Mesendoderm (in vitro differentiated cells): ENCODE data around the gene PCDHGA9.
"Not testable (repeated sequence)": the region's sequence is repeated elsewhere in the genome, so short reads cannot be mapped to it uniquely, and the experiment has no call there.

Experiments
- DNase-seq: peaks from one replicate; pipeline ENCODE4 v3.0.0; 2013
- H2AK5ac ChIP-seq: 2 replicates; pipeline ENCODE4 v1.6.1; 2013; ENCODE audit warnings: low read length, inconsistent platforms
- H2BK120ac ChIP-seq: 2 replicates; pipeline ENCODE4 v1.6.1; 2013; ENCODE audit warnings: low read depth, mild to moderate bottlenecking, low read length, moderate library complexity, mixed read lengths
- H2BK15ac ChIP-seq: replicated peaks from 2 replicates; pipeline ENCODE4 v1.6.1; 2013; ENCODE audit warnings: low read depth, mild to moderate bottlenecking, moderate library complexity
- H2BK5ac ChIP-seq: 2 replicates; pipeline ENCODE4 v1.6.1; 2013; ENCODE audit warnings: low read length, inconsistent platforms
- H3K18ac ChIP-seq: 2 replicates; pipeline ENCODE4 v1.6.1; 2013; ENCODE audit warnings: mild to moderate bottlenecking, low read length, mixed read lengths
- H3K23ac ChIP-seq: one replicate; pipeline ENCODE4 v1.6.1; 2013; ENCODE audit warnings: low read length
- H3K27ac ChIP-seq: 2 replicates; pipeline ENCODE4 v1.5.1; 2013; ENCODE audit warnings: low read depth, mild to moderate bottlenecking, inconsistent platforms, low read length, moderate library complexity
- H3K27me3 ChIP-seq: 2 replicates; pipeline ENCODE4 v1.6.1; 2013; ENCODE audit warnings: low read length, control low read depth, mild to moderate bottlenecking, inconsistent platforms; ENCODE audit not compliant: insufficient read depth, poor library complexity
- H3K36me3 ChIP-seq: 2 replicates; pipeline ENCODE4 v1.6.1; 2013; ENCODE audit warnings: low read length, inconsistent platforms; ENCODE audit not compliant: control insufficient read depth, insufficient read depth
- H3K4ac ChIP-seq: one replicate; pipeline ENCODE4 v1.6.1; 2013; ENCODE audit warnings: low read depth, mild to moderate bottlenecking, low read length, moderate library complexity
- H3K4me1 ChIP-seq: 2 replicates; pipeline ENCODE4 v1.6.1; 2013; ENCODE audit warnings: low read depth, low read length, inconsistent platforms; ENCODE audit not compliant: control insufficient read depth
- H3K4me2 ChIP-seq: 2 replicates; pipeline ENCODE4 v1.6.1; 2013; ENCODE audit warnings: low read length
- H3K4me3 ChIP-seq: 2 replicates; pipeline ENCODE4 v1.5.1; 2013; ENCODE audit warnings: mild to moderate bottlenecking, low read length
- H3K56ac ChIP-seq: one replicate; pipeline ENCODE4 v1.6.1; 2013; ENCODE audit warnings: low read length
- H3K79me1 ChIP-seq: 2 replicates; pipeline ENCODE4 v1.6.1; 2013; ENCODE audit warnings: low read length, inconsistent platforms
- H3K79me2 ChIP-seq: 2 replicates; pipeline ENCODE4 v1.6.1; 2013; ENCODE audit warnings: mild to moderate bottlenecking, low read length; ENCODE audit not compliant: control insufficient read depth, insufficient read depth
- H3K9ac ChIP-seq: 2 replicates; pipeline ENCODE4 v1.6.1; 2013; ENCODE audit warnings: low read length, inconsistent platforms
- H4K5ac ChIP-seq: one replicate; pipeline ENCODE4 v1.6.1; 2013; ENCODE audit warnings: low read length
- H4K8ac ChIP-seq: one replicate; pipeline ENCODE4 v1.6.1; 2013; ENCODE audit warnings: low read depth, mild to moderate bottlenecking, control low read depth, low read length, moderate library complexity
- WGBS: extraction: QIAGEN DNeasy Blood & Tissue Kit; methylation state at CpG from one replicate; pipeline ENCODE4 v1.1.7; 2013; ENCODE audit warnings: low lambda C conversion rate, missing lambda C conversion rate; ENCODE audit not compliant: insufficient coverage; ENCODE audit errors: extremely low coverage; 5-methylcytosine and 5-hydroxymethylcytosine counted together

The PCDHGA9 gene

GRCh38 chr5:141427783-141428426, 25.3 kb downstream of the PCDHGA9 start:
- Histone ChIP-seq H3K9ac (no peak overlapping the region), H2AK5ac (no peak overlapping the region), H2BK15ac (no peak overlapping the region), H2BK5ac (no peak overlapping the region), H3K36me3 (no peaks in the 10 kb centered on the region), H4K5ac (no peak overlapping the region), H3K4ac (no peak overlapping the region), H3K4me1 (no peaks in the 10 kb centered on the region), H3K79me2 (no peaks in the 10 kb centered on the region), H3K56ac (no peak overlapping the region), H4K8ac (no peak overlapping the region), H3K4me3 (no peak overlapping the region), H3K4me2 (no peak overlapping the region), H2BK120ac (no peak overlapping the region), H3K27ac (no peak overlapping the region), H3K23ac (no peak overlapping the region), H3K79me1 (no peaks in the 10 kb centered on the region), H3K18ac (no peak overlapping the region), H3K27me3 (no peaks in the 10 kb centered on the region)
- DNase-seq, result no peak
- WGBS, result no CpG with 5 or more reads among the region's 53 CpGs

DNA sequence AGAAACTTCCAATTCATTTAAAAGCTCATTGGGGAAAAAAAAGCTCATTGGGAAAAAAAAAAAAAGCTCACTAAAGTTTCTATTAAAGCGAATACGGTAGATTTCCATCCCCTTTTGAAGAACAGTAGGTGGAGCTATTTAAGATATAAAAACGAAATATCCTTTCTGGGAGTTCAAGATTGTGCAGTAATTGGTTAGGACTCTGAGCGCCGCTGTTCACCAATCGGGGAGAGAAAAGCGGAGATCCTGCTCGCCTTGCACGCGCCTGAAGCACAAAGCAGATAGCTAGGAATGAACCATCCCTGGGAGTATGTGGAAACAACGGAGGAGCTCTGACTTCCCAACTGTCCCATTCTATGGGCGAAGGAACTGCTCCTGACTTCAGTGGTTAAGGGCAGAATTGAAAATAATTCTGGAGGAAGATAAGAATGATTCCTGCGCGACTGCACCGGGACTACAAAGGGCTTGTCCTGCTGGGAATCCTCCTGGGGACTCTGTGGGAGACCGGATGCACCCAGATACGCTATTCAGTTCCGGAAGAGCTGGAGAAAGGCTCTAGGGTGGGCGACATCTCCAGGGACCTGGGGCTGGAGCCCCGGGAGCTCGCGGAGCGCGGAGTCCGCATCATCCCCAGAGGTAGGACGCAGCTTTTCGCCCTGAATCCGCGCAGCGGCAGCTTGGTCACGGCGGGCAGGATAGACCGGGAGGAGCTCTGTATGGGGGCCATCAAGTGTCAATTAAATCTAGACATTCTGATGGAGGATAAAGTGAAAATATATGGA, 27.9 kb downstream of the PCDHGA9 start, which contains the start of gene PCDHGA12:
TSS of gene PCDHGA12 (plus strand) at position 176 of the 782 bp plus-strand sequence. CDS start at position 429, 253 bp downstream.
- H3K4me1 ChIP-seq, result no peaks in the 10 kb centered on the region
- H3K9ac ChIP-seq, result no peak within 1 kb of the TSS
- H4K5ac ChIP-seq, result no peak within 1 kb of the TSS
- no peak within 1 kb of the TSS for H4K8ac ChIP-seq
- no peak within 1 kb of the TSS for H2BK15ac ChIP-seq
- no peak for DNase-seq
- no peaks in the 10 kb centered on the region for H3K79me2 ChIP-seq
- H2AK5ac ChIP-seq, result no peak within 1 kb of the TSS
- no peak within 1 kb of the TSS for H2BK5ac ChIP-seq
- no peak within 1 kb of the TSS for H3K56ac ChIP-seq
- no CpG with 5 or more reads among the region's 33 CpGs for WGBS
- no peak within 1 kb of the TSS for H3K18ac ChIP-seq
- H3K79me1 ChIP-seq, result no peaks in the 10 kb centered on the region
- H3K36me3 ChIP-seq, result no peaks in the 10 kb centered on the region
- H3K27ac ChIP-seq, result no peak within 1 kb of the TSS
- H3K4me3 ChIP-seq, result no peak within 1 kb of the TSS
- H2BK120ac ChIP-seq, result no peak within 1 kb of the TSS
- H3K27me3 ChIP-seq, result no peaks in the 10 kb centered on the region
- H3K4ac ChIP-seq, result no peak within 1 kb of the TSS
- H3K23ac ChIP-seq, result no peak within 1 kb of the TSS
- no peak within 1 kb of the TSS for H3K4me2 ChIP-seq

- Histone ChIP-seq H3K9ac (no peak overlapping the region), H3K27me3 (no peaks in the 10 kb centered on the region), H4K5ac (no peak overlapping the region), H3K27ac (no peak overlapping the region), H3K4me2 (no peak overlapping the region), H3K36me3 (no peaks in the 10 kb centered on the region), H3K4me1 (no peaks in the 10 kb centered on the region), H3K79me2 (no peaks in the 10 kb centered on the region), H3K56ac (no peak overlapping the region), H3K18ac (no peak overlapping the region), H2BK15ac (no peak overlapping the region), H2BK5ac (no peak overlapping the region), H2AK5ac (no peak overlapping the region), H3K79me1 (no peaks in the 10 kb centered on the region), H3K4ac (no peak overlapping the region), H4K8ac (no peak overlapping the region), H3K23ac (no peak overlapping the region), H2BK120ac (no peak overlapping the region), H3K4me3 (no peak overlapping the region)
- no CpG with 5 or more reads among the region's 37 CpGs for WGBS
- no peak for DNase-seq
These were observed 28.7 kb downstream of the PCDHGA9 start for GRCh38 chr5:141431286-141431685.

DNA sequence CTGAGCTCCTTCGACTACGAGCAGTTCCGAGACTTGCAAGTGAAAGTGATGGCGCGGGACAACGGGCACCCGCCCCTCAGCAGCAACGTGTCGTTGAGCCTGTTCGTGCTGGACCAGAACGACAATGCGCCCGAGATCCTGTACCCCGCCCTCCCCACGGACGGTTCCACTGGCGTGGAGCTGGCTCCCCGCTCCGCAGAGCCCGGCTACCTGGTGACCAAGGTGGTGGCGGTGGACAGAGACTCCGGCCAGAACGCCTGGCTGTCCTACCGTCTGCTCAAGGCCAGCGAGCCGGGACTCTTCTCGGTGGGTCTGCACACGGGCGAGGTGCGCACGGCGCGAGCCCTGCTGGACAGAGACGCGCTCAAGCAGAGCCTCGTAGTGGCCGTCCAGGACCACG, 29.7 kb downstream of the PCDHGA9 start:
- not testable (repeated sequence) for H4K5ac ChIP-seq, H3K4me3 ChIP-seq, H2AK5ac ChIP-seq, H2BK15ac ChIP-seq, H3K4me2 ChIP-seq, H3K23ac ChIP-seq, H4K8ac ChIP-seq, H3K4ac ChIP-seq, DNase-seq, H3K36me3 ChIP-seq, H2BK120ac ChIP-seq, H3K18ac ChIP-seq, H2BK5ac ChIP-seq, H3K27me3 ChIP-seq, H3K79me1 ChIP-seq, H3K9ac ChIP-seq, H3K79me2 ChIP-seq, H3K56ac ChIP-seq, H3K4me1 ChIP-seq, H3K27ac ChIP-seq
- WGBS, result no CpG with 5 or more reads among the region's 38 CpGs

DNA sequence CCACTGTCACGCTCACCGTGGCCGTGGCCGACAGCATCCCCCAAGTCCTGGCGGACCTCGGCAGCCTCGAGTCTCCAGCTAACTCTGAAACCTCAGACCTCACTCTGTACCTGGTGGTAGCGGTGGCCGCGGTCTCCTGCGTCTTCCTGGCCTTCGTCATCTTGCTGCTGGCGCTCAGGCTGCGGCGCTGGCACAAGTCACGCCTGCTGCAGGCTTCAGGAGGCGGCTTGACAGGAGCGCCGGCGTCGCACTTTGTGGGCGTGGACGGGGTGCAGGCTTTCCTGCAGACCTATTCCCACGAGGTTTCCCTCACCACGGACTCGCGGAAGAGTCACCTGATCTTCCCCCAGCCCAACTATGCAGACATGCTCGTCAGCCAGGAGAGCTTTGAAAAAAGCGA, 30.1 kb downstream of the PCDHGA9 start:
- H2BK120ac ChIP-seq, H2BK5ac ChIP-seq, H3K4ac ChIP-seq, H4K5ac ChIP-seq, DNase-seq, H3K79me1 ChIP-seq, H3K18ac ChIP-seq, H3K4me1 ChIP-seq, H3K79me2 ChIP-seq, H4K8ac ChIP-seq, H3K36me3 ChIP-seq, H3K23ac ChIP-seq, H3K56ac ChIP-seq, H3K27ac ChIP-seq, H3K4me2 ChIP-seq, H2AK5ac ChIP-seq, H3K9ac ChIP-seq, H3K4me3 ChIP-seq, H3K27me3 ChIP-seq, H2BK15ac ChIP-seq: not testable (repeated sequence)
- WGBS, result no CpG with 5 or more reads among the region's 29 CpGs
